T-helper 2 cell treated with Interferon-gamma antibody and Interleukin-4, amounts not matched to agents 5 μg/mL and 100 μg/mL, for 36 hours (primary cell): Measurements from ENCODE around the gene FRY.

Experiments
- DNase-seq: peaks from one replicate; pipeline ENCODE4 v3.0.0; 2021; ENCODE audit warnings: low spot score
- H3K27ac Mint-ChIP-seq: one replicate; pipeline ENCODE4 v1.8.0; 2021; ENCODE audit warnings: mild to moderate bottlenecking, mixed read lengths
- H3K27me3 Mint-ChIP-seq: one replicate; pipeline ENCODE4 v1.8.0; 2021; ENCODE audit warnings: low read depth, mixed read lengths
- H3K36me3 Mint-ChIP-seq: one replicate; pipeline ENCODE4 v1.8.0; 2021; ENCODE audit warnings: low read depth, mixed read lengths
- H3K4me1 Mint-ChIP-seq: one replicate; pipeline ENCODE4 v1.8.0; 2021; ENCODE audit warnings: low read depth, mixed read lengths
- H3K4me3 Mint-ChIP-seq: one replicate; pipeline ENCODE4 v1.8.0; 2022; ENCODE audit warnings: mild to moderate bottlenecking, moderate library complexity, mixed read lengths
- H3K9me3 Mint-ChIP-seq: one replicate; pipeline ENCODE4 v1.8.0; 2021; ENCODE audit warnings: mixed read lengths

FRY gene

DNA sequence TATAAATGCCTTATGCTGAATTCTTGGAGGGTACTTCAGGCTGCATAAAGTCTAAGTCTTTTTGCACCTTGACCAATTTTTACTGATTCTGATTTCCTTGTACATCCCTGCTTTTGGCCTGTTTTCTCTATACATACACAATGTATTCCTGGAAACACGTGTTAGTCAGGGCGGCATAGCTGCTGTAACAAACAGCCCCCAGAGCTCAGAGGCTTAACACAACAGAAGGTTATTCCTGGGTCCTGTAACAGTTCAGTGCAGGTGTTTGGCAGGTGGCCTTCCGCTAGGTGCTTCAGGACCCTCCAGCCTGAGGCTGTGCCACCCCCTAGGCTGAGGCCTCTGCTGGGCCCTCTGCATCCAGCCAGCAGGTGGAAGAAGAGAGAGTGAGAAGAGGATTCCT, 200.7 kb downstream of the FRY start:
- Mint-ChIP-seq H3K4me3 (no peak overlapping the region), H3K9me3 (no peaks in the 10 kb centered on the region), H3K4me1 (no peaks in the 10 kb centered on the region), H3K27me3 (no peaks in the 10 kb centered on the region), H3K36me3 (peaks cover 12% of the 10 kb centered on the region), H3K27ac (no peak overlapping the region)
- DNase-seq = no peak

DNA sequence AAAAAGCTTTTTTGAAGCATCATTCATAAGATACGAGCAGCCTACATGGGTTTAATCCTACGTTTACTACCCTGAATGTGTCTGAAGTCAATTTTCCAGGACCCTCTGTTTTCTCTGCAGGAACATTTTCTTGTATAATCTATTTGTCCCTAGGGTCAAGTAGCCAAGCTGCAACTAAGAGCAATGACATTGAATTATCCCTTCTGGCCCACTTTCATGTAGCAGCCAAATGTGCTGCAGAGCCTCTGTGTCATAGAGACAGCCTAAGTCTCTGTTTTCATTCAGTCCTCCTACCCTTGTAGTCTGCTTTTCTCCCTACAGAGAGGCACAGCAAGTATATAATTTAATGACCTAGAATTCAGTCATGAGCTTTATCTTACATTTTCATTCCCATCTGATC, 201.5 kb downstream of the FRY start:
- no peak overlapping the region for H3K27ac Mint-ChIP-seq

DNA sequence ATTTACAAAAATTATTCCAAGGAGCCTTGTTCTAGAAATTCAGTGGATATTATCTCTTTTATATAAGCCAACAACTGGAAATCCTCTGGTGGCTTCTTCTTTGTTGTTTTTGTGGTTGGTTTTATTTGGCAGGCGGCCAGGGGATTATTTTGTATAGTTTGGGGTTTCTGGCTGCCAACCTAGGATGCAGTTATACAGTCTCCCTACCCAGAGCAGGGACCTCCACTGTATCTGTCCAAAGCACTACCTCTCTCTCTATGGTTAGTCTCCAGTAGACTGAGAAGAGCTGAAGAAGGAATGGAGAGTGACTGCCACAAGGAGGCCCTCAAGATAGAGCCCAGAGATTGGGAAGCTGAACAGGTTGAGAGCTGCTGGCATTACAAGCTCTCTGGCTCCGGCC, 203.3 kb downstream of the FRY start:
- Mint-ChIP-seq H3K4me3 (no peak overlapping the region), H3K9me3 (no peaks in the 10 kb centered on the region), H3K27ac (no peak overlapping the region), H3K4me1 (no peaks in the 10 kb centered on the region), H3K27me3 (no peaks in the 10 kb centered on the region), H3K36me3 (peaks cover 14% of the 10 kb centered on the region)
- DNase-seq = no peak

More for the DNA sequence above, 201.5 kb downstream of the FRY start:
- Mint-ChIP-seq H3K4me1 (no peaks in the 10 kb centered on the region), H3K36me3 (peaks cover 15% of the 10 kb centered on the region), H3K4me3 (no peak overlapping the region), H3K9me3 (no peaks in the 10 kb centered on the region), H3K27me3 (no peaks in the 10 kb centered on the region)
- DNase-seq = no peak

DNA sequence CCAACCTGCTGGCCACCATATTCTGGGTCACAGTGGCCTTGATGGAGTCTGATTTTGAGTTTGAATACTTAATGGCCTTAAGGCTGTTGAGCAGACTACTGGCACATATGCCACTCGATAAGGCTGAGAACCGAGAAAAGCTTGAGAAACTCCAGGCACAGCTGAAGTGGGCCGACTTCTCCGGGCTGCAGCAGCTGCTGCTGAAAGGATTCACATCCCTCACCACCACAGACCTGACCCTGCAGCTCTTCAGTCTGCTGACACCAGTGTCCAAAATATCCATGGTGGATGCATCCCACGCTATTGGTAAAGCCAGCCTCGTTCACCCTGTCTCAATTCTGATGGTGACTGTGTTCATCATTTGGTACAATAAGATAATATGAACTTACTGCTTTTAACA, 206.1 kb downstream of the FRY start:
- Mint-ChIP-seq H3K36me3 (peaks cover 10% of the 10 kb centered on the region), H3K27me3 (no peaks in the 10 kb centered on the region), H3K27ac (no peak overlapping the region)

DNA sequence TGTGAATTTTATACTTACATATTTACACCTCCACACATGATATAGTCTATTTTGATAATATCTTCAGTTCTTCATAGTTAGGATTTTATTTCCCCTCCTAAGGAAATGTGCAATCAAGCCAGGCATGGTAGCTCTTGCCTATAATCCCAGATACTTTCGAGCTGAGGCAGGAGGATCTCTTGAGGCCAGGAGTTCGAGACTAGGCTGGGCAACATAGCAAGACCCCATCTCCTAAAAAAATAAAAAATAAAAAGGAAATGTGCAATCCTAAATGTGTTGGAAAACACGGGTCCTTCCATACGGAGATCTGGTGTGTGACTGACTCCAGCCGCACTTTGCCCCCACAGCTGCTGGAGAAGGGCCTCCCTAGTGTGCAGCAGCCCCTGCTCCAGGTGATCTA, 212.1 kb downstream of the FRY start:
- H3K9me3 Mint-ChIP-seq = no peaks in the 10 kb centered on the region
- peaks cover 3% of the 10 kb centered on the region for H3K4me1 Mint-ChIP-seq
- DNase-seq = no peak
- H3K27ac Mint-ChIP-seq = no peak overlapping the region
- H3K27me3 Mint-ChIP-seq = no peaks in the 10 kb centered on the region
- H3K4me3 Mint-ChIP-seq = no peak overlapping the region
- peaks cover 4% of the 10 kb centered on the region for H3K36me3 Mint-ChIP-seq

More for the DNA sequence above, 206.1 kb downstream of the FRY start:
- Mint-ChIP-seq H3K9me3 (no peaks in the 10 kb centered on the region), H3K4me1 (no peaks in the 10 kb centered on the region), H3K4me3 (no peak overlapping the region)
- DNase-seq = no peak

DNA sequence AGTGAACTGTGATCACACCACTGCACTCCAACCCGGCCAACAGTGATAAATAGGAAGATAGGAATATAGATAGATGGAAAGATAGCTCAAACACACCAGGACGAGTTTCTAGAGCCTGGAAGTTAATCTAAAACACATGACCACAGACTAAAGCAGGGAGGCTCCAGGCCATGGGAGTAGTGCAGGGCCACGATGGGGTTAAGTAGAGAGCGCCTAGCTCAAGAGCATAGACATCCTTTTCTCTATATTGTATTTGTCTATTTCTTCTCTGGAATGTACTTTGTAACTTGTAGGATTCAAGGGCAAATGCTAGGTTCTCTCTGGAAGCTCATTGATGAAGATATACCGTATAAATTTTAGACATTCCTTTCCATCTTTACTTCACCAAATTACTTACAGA, 214.0 kb downstream of the FRY start:
- no peak for DNase-seq
- no peaks in the 10 kb centered on the region for H3K9me3 Mint-ChIP-seq
- H3K4me1 Mint-ChIP-seq = peaks cover 6% of the 10 kb centered on the region
- no peaks in the 10 kb centered on the region for H3K27me3 Mint-ChIP-seq
- H3K27ac Mint-ChIP-seq = no peak overlapping the region
- H3K36me3 Mint-ChIP-seq = peaks cover 12% of the 10 kb centered on the region
- no peak overlapping the region for H3K4me3 Mint-ChIP-seq

DNA sequence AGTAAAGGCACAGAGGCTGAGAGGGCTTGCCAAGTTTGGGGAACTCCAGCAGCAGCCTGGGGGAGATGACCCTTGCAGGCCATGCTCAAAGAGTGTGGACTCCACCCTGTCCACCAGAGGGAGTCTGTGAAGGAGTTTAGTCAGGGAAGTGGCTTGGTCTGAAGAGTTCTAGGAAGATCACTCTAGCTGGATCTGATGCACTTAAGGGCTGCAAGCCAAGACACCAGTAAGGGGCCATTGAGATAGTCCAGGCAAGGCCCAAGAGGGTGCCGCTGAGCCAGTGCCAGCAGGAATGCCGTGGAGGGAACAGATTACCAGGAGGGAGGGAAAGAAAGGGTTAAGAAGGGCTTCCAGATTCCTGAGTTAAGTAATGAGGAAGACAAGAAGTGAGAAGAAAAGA, 214.9 kb downstream of the FRY start:
- Mint-ChIP-seq H3K27ac (peak overlapping the region; percentile 15), H3K4me3 (no peak overlapping the region), H3K9me3 (no peaks in the 10 kb centered on the region), H3K36me3 (peaks cover 12% of the 10 kb centered on the region), H3K27me3 (no peaks in the 10 kb centered on the region), H3K4me1 (peaks cover 6% of the 10 kb centered on the region)
- peak; percentile 40 for DNase-seq

DNA sequence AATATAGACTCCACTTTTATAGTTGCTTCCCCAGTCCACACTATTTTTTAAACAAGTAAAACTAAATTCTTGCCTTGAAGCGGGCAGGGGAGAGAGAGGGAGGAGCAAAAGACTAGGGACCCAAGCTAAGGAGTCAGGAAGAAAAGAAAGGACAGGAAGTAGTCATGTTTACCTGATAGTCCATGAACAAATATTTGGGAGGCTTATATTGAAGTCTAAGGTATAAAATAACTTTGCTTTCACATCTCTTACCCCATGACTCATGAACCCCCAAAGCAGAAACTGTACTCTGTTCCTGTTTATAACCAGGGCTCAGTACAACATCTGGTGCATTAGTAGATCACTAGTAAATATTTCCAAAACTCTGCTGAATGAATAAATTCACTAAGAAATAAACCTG, 216.3 kb downstream of the FRY start:
- H3K27ac Mint-ChIP-seq = no peak overlapping the region
- peaks cover 12% of the 10 kb centered on the region for H3K36me3 Mint-ChIP-seq
- H3K4me1 Mint-ChIP-seq = peaks cover 6% of the 10 kb centered on the region
- DNase-seq = no peak
- H3K27me3 Mint-ChIP-seq = no peaks in the 10 kb centered on the region
- no peak overlapping the region for H3K4me3 Mint-ChIP-seq
- no peaks in the 10 kb centered on the region for H3K9me3 Mint-ChIP-seq

DNA sequence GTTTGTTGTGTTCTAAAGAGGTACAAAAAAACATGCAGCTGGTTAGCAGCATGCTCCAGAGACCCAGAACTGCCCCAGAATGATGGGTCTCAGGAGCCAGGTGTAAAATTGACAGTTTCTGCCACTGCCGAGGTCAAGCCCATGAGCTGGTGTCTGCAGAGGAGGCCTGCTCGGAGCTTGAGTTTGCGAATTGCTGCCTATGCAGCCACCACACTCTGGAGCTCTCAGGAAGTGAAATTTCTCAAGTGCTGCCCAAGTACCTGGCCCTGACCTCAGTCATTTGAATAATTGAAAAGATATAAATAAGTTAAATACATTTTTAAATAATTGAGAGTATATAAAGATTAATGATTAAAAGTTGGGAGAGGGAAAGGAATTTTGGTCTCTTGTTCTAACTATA, 217.2 kb downstream of the FRY start:
- Mint-ChIP-seq H3K36me3 (peaks cover 12% of the 10 kb centered on the region), H3K27me3 (no peaks in the 10 kb centered on the region), H3K9me3 (no peaks in the 10 kb centered on the region), H3K27ac (no peak overlapping the region), H3K4me1 (peaks cover 6% of the 10 kb centered on the region), H3K4me3 (no peak overlapping the region)
- DNase-seq = no peak

DNA sequence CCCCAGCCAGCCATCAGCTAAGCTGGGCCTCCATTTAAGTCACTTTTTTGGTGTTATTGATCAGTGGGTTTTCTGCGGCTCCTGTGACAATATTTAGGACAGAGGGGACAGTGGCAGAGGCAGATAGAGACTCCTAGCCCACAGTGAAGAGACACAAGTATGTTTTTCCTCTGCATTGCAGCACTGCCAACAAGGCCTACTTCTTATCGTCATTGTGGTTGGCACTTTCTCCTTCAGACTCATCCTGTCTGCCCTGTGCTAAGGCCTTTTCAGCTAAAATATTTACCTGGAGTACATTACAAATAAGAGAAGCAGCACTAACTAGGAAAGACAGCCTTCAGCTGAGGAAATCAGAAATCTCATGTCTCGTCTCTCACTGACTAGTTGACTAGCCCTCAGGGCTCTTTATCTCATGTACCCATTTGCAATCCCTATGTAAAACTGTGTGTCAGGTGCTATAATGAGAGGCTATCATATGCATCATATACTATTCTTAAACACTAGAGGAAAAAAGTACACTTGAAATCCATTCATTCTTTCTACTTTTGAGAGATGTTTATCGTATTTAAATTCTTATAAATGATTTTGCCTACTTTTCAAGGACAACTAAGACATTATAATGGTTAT, 221.4 kb downstream of the FRY start:
- no peak for DNase-seq
- H3K36me3 Mint-ChIP-seq = peaks cover 8% of the 10 kb centered on the region
- no peaks in the 10 kb centered on the region for H3K27me3 Mint-ChIP-seq
- no peak overlapping the region for H3K27ac Mint-ChIP-seq
- H3K4me3 Mint-ChIP-seq = no peak overlapping the region
- no peaks in the 10 kb centered on the region for H3K9me3 Mint-ChIP-seq
- peaks cover 10% of the 10 kb centered on the region for H3K4me1 Mint-ChIP-seq

DNA sequence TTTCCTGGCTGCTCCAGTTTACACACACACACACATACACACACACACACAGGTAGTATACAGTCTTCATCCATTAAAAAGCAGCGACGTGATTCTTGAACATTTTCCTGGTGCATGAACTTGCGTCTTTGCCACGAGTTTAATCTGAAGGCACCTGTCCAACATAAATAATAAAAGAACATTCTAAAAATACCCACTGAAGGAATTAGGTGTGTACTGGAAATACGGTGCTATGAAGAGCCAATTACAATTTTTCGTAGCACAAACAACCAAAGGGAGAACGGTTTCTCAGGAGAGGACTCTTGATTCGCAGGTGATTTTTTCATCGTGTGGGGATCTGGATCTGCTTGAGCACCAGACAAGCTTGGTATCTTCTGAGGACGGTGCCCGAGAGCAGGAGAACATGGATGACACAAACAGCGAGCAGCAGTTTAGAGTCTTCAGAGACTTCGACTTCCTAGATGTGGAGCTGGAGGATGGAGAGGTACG, 222.4 kb downstream of the FRY start:
- H3K4me3 Mint-ChIP-seq = no peak overlapping the region
- H3K27me3 Mint-ChIP-seq = no peaks in the 10 kb centered on the region
- H3K9me3 Mint-ChIP-seq = no peaks in the 10 kb centered on the region
- H3K27ac Mint-ChIP-seq = no peak overlapping the region
- no peak for DNase-seq
- H3K4me1 Mint-ChIP-seq = peaks cover 10% of the 10 kb centered on the region
- peaks cover 8% of the 10 kb centered on the region for H3K36me3 Mint-ChIP-seq

DNA sequence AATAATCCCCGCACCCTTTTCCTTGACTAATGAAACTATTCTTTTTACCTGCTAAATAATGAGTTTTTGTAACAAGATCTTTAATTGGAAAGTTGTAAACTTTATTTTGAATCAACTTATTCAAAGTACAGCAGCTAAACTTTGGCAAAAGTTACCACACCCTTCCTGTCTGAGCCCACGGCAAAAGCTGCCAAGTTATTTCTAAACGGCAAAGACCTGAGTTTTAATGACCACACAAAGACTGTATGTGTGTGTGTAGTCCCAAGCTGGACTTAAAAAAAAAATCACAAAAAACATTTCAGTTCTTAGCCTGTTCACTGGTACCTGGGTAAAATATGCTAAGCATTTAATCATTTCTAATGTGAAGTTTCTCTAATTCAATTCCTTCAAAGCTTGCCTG, 222.8 kb downstream of the FRY start:
- no peak overlapping the region for H3K4me3 Mint-ChIP-seq
- no peak for DNase-seq
- peaks cover 9% of the 10 kb centered on the region for H3K36me3 Mint-ChIP-seq
- H3K9me3 Mint-ChIP-seq = no peaks in the 10 kb centered on the region
- H3K27me3 Mint-ChIP-seq = no peaks in the 10 kb centered on the region
- peaks cover 10% of the 10 kb centered on the region for H3K4me1 Mint-ChIP-seq
- H3K27ac Mint-ChIP-seq = no peak overlapping the region

DNA sequence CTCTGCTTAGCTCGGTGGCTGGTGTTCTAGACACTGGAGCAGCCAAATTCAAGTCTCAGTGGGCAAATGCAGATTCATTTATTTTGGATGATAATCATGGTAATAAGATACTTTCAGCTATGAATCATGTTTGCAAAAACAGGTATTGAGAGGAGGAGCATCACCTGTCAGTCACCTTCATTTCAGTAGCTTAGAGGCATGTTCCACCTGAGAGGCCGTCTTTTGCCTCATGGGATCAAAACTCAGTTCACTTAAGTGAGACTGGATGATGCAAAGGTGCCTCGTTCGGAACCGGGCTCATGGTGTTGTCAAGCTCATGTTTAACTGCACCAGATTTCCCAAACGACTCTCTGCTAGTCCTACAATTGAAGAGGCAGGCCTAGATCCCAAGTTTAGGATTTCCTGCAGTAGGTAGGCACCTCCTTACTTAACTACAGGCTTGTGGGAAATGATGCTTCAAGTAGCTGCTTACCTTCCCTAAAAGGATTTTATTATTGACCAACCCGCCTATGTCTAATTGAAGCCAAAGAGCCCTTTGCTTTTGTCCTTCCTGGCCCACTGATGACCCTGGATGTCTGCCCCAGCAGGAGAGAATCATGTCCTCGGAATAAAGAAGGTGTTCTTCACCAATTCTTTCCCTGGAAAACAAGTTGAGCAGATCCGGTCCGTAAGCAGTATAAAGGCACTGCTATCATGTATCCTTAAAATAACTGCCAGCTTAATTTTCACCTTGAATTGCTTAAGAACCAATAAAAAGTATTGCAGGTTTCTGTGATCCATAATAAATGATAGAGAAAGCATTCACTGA, 223.5 kb downstream of the FRY start:
- peaks cover 7% of the 10 kb centered on the region for H3K4me1 Mint-ChIP-seq
- peaks cover 5% of the 10 kb centered on the region for H3K36me3 Mint-ChIP-seq
- no peak for DNase-seq
- H3K27ac Mint-ChIP-seq = no peak overlapping the region
- H3K4me3 Mint-ChIP-seq = no peak overlapping the region
- H3K27me3 Mint-ChIP-seq = no peaks in the 10 kb centered on the region
- H3K9me3 Mint-ChIP-seq = no peaks in the 10 kb centered on the region

DNA sequence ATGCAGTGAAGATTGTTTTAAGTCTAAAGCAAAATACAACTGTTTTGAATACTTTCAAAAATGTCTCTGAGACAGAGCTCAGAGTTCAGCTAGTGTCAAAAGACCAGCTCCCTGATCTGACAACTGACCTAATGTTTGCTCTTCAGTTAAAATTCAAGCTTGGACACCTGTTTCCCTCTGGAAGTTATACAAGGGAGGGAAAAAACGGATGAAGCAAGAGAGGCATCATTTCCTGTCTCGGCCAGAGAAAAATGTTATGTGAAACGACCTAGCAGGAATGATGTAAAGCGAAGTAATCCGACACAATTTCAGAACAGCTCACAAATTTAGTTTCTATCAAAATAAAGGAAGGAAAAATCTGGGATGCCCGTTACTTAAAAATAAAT, 224.1 kb downstream of the FRY start:
- no peak overlapping the region for H3K27ac Mint-ChIP-seq
- peaks cover 7% of the 10 kb centered on the region for H3K4me1 Mint-ChIP-seq
- DNase-seq = no peak

More for the DNA sequence above, 224.1 kb downstream of the FRY start:
- Mint-ChIP-seq H3K9me3 (no peaks in the 10 kb centered on the region), H3K36me3 (peaks cover 2% of the 10 kb centered on the region), H3K4me3 (no peak overlapping the region), H3K27me3 (no peaks in the 10 kb centered on the region)
